ENCODE results near the gene NFATC4. TPM values are rescaled to one million over a fixed set of nuclear protein-coding genes. Genes with fewer than 3 reads are reported as not detected.

The NFATC4 gene
- total and polyA plus RNA-seq, 10 of the 15 experiments (the other 5 are each of a cell fraction or from before 2014, with no cell fraction given), result 0.97 to 14.3 (median 4.9) TPM

GRCh38 chr14:24366721-24367513 is 1.1 kb upstream of the NFATC4 start (continued):
- TF ChIP-seq BCL3 (IDR thresholded peaks at IDR 0.05; ENCODE audit: borderline replicate concordance, insufficient read depth, low read depth, low read length, poor library complexity, severe bottlenecking), result no peak
- no peak for TF ChIP-seq ZNF24 (IDR thresholded peaks at IDR 0.05)
- TF ChIP-seq MAX (IDR thresholded peaks at IDR 0.05; ENCODE audit: low read depth, low read length), result no peak
- no peak for TF ChIP-seq CUX1 (IDR thresholded peaks at IDR 0.05; ENCODE audit: insufficient replicate concordance, low read depth, low read length)
- TF ChIP-seq ZNF207 (IDR thresholded peaks at IDR 0.05; ENCODE audit: borderline replicate concordance), result no peak
- 0 out of 2 replicates have a peak, but pooled peaks have one; percentile 9 for TF ChIP-seq SMC3 (IDR thresholded peaks at IDR 0.05; ENCODE audit: borderline replicate concordance, low read length)
- no peak for TF ChIP-seq NFIC (IDR thresholded peaks at IDR 0.05; ENCODE audit: low read depth, low read length)
- no peak for TF ChIP-seq HDAC6 (IDR thresholded peaks at IDR 0.05; ENCODE audit: unreplicated experiment)
- no peak for TF ChIP-seq E2F8 (IDR thresholded peaks at IDR 0.05; ENCODE audit: low read depth, partially characterized antibody)
- TF ChIP-seq RAD21 (IDR thresholded peaks at IDR 0.05; ENCODE audit: insufficient read depth, low read depth, low read length), result no peak
- TF ChIP-seq PML (IDR thresholded peaks at IDR 0.05; ENCODE audit: low read length), result no peak
- no peak for TF ChIP-seq BMI1 (IDR thresholded peaks at IDR 0.05; ENCODE audit: borderline replicate concordance)
- no peak for TF ChIP-seq CHD2 (IDR thresholded peaks at IDR 0.05; ENCODE audit: borderline replicate concordance, low read depth, low read length)
- TF ChIP-seq DPF2 (IDR thresholded peaks at IDR 0.05), result peak; percentile 32; the same call in 1 of the 2 replicates
- TF ChIP-seq SREBF2 (IDR thresholded peaks at IDR 0.05; ENCODE audit: low read length), result no peak
- TF ChIP-seq STAT3 (IDR thresholded peaks at IDR 0.05; ENCODE audit: low read depth, low read length), result no peak
- peak; percentile 37 for TF ChIP-seq CREB1 (IDR thresholded peaks at IDR 0.05; ENCODE audit: low read depth)
- peak in 1 of 2 experiments; percentile 63; a peak in 1 of 3 replicates for TF ChIP-seq EGR1 (IDR thresholded peaks at IDR 0.05; ENCODE audit: borderline replicate concordance in 1 of 2, low read depth in 2 of 2, low read length in 2 of 2)
- no peak for TF ChIP-seq SPI1 (IDR thresholded peaks at IDR 0.05; ENCODE audit: borderline replicate concordance, insufficient read depth, low read depth, low read length)
- no peak for TF ChIP-seq KAT2A (conservative IDR thresholded peaks at IDR 0.05; ENCODE audit: control insufficient read depth, low read depth, low read length)
